ENCODE data around the gene UPF1. TPM values are rescaled to one million over a fixed set of nuclear protein-coding genes. Genes with fewer than 3 reads are reported as not detected.

UPF1 gene
- 36.1 to 43.5 TPM (median 42.0 TPM) in 5 replicates for total RNA-seq (2022; extraction: Qiagen RNA extraction)

GRCh38 chr19:18831524-18832305, at the start of gene UPF1:
Gene UPF1 (plus strand): TSS chr19:18831959. CDS start chr19:18832210, 251 bp downstream.

GRCh38 chr19:18790566-18791314, 41.0 kb upstream of the UPF1 start, which contains the start of gene COMP:
Gene COMP (minus strand): TSS chr19:18791305. CDS start chr19:18791269, 36 bp downstream.

GRCh38 chr19:18895824-18896341, 64.1 kb downstream of the UPF1 start, which contains the start of gene CERS1:
Gene CERS1 (minus strand): TSS chr19:18896158. CDS start chr19:18896072, 86 bp downstream.

Other genes starting within 250 kb of the UPF1 start
- gene REX1BD, start 243.2 kb upstream of the UPF1 start, total RNA-seq (2022; extraction: Qiagen RNA extraction), result 38.4 to 61.9 TPM (median 59.3 TPM) in 5 replicates
- gene CRLF1, start 225.2 kb upstream of the UPF1 start, total RNA-seq (2022; extraction: Qiagen RNA extraction), result 5.3 to 11.4 TPM (median 10.2 TPM) in 5 replicates
- gene TMEM59L, start 219.1 kb upstream of the UPF1 start, total RNA-seq (2022; extraction: Qiagen RNA extraction), result 4.3 to 7.0 TPM (median 6.3 TPM) in 5 replicates
- gene KLHL26, start 194.9 kb upstream of the UPF1 start, total RNA-seq (2022; extraction: Qiagen RNA extraction), result 3.7 to 5.9 TPM (median 5.4 TPM) in 5 replicates
- 3.1 to 5.6 TPM (median 4.8 TPM) in 5 replicates for gene CRTC1, start 148.3 kb upstream of the UPF1 start, total RNA-seq (2022; extraction: Qiagen RNA extraction)
- gene COMP, start 40.7 kb upstream of the UPF1 start, total RNA-seq (2022; extraction: Qiagen RNA extraction), result 0.18 to 0.39 TPM (median 0.24 TPM) in 5 replicates
- gene CERS1, start 64.2 kb downstream of the UPF1 start, total RNA-seq (2022; extraction: Qiagen RNA extraction), result 3.6 to 5.3 TPM (median 5.0 TPM) in 5 replicates
- gene COPE, start 87.4 kb downstream of the UPF1 start, total RNA-seq (2022; extraction: Qiagen RNA extraction), result 132 to 173 TPM (median 166 TPM) in 5 replicates
- gene DDX49, start 87.8 kb downstream of the UPF1 start, total RNA-seq (2022; extraction: Qiagen RNA extraction), result 28.0 to 44.4 TPM (median 42.2 TPM) in 5 replicates
- gene HOMER3, start 109.3 kb downstream of the UPF1 start, total RNA-seq (2022; extraction: Qiagen RNA extraction), result 20.6 to 29.2 TPM (median 28.8 TPM) in 5 replicates
- 22.2 to 31.2 TPM (median 28.1 TPM) in 5 replicates for gene SUGP2, start 201.6 kb downstream of the UPF1 start, total RNA-seq (2022; extraction: Qiagen RNA extraction)
- 23.0 to 30.9 TPM (median 28.5 TPM) in 5 replicates for gene ARMC6, start 201.6 kb downstream of the UPF1 start, total RNA-seq (2022; extraction: Qiagen RNA extraction)
- 0.71 to 0.87 TPM (median 0.74 TPM) in 5 replicates for gene SLC25A42, start 232.0 kb downstream of the UPF1 start, total RNA-seq (2022; extraction: Qiagen RNA extraction)

All from A549 treated with AZD2906 at 1 μM for 4 hours (cell line).